Measurements from ENCODE around the gene NACA2. TPM values are rescaled to one million over a fixed set of nuclear protein-coding genes. Genes with fewer than 3 reads are reported as not detected.
"Not testable (repeated sequence)": the region's sequence is repeated elsewhere in the genome, so short reads cannot be mapped to it uniquely, and the experiment has no call there.

The NACA2 gene
- polyA plus RNA-seq, 1 donor (not counting 4 experiments of a cell fraction or from before 2014, with no cell fraction given), result 0.79 TPM

DNA sequence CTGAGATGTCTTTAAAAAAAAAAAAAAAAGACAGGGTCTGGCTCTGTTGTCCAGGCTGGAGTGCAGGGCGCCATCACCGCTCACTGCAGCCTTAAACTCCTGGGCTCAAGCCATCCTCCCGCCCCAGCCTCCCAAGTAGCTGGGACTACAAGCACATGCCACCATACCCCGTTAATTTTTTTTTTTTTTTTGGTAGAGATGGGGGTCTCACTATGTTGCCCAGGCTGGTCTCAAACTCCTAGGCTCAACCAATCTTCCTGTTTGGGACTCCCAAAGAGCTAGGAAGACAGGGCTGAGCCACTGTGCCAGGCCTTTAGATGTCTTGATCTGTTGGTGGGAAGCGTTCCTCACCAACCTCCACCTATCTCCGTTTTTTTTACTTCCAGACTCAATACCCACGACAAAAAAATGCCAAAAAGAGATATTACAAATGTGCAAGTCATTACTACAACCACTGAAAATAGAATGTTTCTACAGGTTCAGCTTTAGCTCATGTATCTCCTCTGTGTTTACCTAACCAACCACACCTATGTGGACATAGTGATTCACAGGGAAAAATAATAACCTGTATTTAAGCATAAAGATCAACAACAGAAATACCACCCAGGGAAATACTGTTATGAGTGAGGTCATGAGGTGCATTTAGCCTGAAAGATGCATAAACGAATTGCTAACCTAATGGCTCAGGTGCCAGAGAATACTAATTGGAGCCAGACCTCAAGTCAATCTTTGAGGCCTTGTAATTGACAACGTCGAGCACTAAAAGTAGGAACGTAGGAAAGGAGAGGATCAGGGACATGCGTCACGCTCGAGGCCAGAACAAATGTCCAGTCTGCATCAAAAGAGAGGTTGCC is 22.6 kb downstream of the NACA2 start:
- Histone ChIP-seq H3K4me2 (ENCODE audit: control insufficient read depth, extremely low read depth, insufficient read depth, low read depth, low read length) (no peak overlapping the region), H3K79me2 (ENCODE audit: control insufficient read depth, insufficient read depth, low read length) (no peaks in the 10 kb centered on the region), H3K36me3 (ENCODE audit: control insufficient read depth in 2 of 2, extremely low read depth in 1 of 2, insufficient read depth in 2 of 2, low read length in 2 of 2) (no peaks in the 10 kb centered on the region), H3K27me3 (ENCODE audit: control insufficient read depth, extremely low read depth, insufficient read depth, low read length) (no peaks in the 10 kb centered on the region), H3K27ac (ENCODE audit: control insufficient read depth, insufficient read depth, low read length) (no peak overlapping the region), H3K4me1 (ENCODE audit: control insufficient read depth, extremely low read depth, insufficient read depth, low read length) (no peaks in the 10 kb centered on the region), H3K9me3 (ENCODE audit: control insufficient read depth, low read depth, low read length) (no peaks in the 10 kb centered on the region), H3K9ac (ENCODE audit: control insufficient read depth, extremely low read depth, insufficient read depth, low read length) (no peak overlapping the region), H3K4me3 (ENCODE audit: control insufficient read depth in 2 of 3, extremely low read depth in 1 of 3, insufficient read depth in 2 of 3, low read depth in 1 of 3, low read length in 3 of 3) (no peak overlapping the region), H4K20me1 (ENCODE audit: control insufficient read depth, extremely low read depth, insufficient read depth, low read length) (no peaks in the 10 kb centered on the region), H3K9me1 (ENCODE audit: control insufficient read depth, extremely low read depth, insufficient read depth, low read length) (no peaks in the 10 kb centered on the region), H2AFZ (ENCODE audit: control insufficient read depth, low read length) (no peak overlapping the region)
- no peak for DNase-seq (ENCODE audit: low read depth, low spot score)
- dilution Hi-C loops (cut with MboI; ENCODE audit: extremely low pct_ligation_motif_present, low sequenced_read_pairs), result no loop called here
- no peak for TF ChIP-seq EZH2 (IDR thresholded peaks at IDR 0.05; ENCODE audit: low read length)
- TF ChIP-seq, protein P1, sequence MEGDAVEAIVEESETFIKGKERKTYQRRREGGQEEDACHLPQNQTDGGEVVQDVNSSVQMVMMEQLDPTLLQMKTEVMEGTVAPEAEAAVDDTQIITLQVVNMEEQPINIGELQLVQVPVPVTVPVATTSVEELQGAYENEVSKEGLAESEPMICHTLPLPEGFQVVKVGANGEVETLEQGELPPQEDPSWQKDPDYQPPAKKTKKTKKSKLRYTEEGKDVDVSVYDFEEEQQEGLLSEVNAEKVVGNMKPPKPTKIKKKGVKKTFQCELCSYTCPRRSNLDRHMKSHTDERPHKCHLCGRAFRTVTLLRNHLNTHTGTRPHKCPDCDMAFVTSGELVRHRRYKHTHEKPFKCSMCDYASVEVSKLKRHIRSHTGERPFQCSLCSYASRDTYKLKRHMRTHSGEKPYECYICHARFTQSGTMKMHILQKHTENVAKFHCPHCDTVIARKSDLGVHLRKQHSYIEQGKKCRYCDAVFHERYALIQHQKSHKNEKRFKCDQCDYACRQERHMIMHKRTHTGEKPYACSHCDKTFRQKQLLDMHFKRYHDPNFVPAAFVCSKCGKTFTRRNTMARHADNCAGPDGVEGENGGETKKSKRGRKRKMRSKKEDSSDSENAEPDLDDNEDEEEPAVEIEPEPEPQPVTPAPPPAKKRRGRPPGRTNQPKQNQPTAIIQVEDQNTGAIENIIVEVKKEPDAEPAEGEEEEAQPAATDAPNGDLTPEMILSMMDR (optimal IDR thresholded peaks at IDR 0.05 in 1 of 3, IDR thresholded peaks at IDR 0.05 in 1 of 3, conservative IDR thresholded peaks at IDR 0.05 in 1 of 3; ENCODE audit: extremely low read depth in 1 of 3, insufficient read depth in 2 of 3, low read length in 3 of 3), result no peak
- FAIRE-seq, result no peak

DNA sequence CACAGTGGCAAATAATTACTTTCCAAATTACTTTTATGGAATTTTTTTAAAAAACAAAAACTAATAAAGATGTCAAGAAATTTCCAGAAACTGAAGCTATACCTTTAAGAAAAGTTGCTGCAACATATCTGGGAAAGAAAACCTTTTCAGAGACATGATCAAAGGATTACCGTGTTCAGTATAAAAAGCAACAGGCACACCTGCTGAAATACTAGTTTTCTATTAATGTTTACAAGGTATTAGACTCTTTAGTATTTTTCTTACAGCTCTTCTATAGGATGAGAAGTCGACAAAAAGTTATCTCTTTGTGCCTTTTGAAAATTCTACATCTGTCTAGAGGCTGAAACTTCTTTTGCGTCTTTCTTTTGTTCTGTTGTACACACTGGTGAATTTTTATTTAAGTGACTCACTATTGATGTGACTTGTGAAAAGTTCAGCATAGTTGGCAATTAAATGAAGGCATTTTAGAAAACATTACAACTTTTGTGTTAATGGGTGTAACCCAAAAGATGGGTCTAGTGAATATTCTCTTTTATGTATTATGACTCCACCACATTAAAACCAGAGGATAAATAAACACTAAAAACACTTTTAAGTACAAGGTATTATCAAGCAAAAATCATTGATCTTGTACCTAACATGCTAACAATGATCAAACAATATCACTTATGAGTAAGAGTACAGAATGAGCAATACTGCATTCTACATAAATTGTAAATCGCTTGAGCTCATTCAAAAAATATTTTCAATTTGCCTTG is 23.8 kb downstream of the NACA2 start:
- Histone ChIP-seq H3K9me3 (ENCODE audit: control insufficient read depth, low read depth, low read length) (no peaks in the 10 kb centered on the region), H3K4me3 (ENCODE audit: control insufficient read depth in 2 of 3, extremely low read depth in 1 of 3, insufficient read depth in 2 of 3, low read depth in 1 of 3, low read length in 3 of 3) (no peak overlapping the region), H3K4me1 (ENCODE audit: control insufficient read depth, extremely low read depth, insufficient read depth, low read length) (no peaks in the 10 kb centered on the region), H3K9ac (ENCODE audit: control insufficient read depth, extremely low read depth, insufficient read depth, low read length) (no peak overlapping the region), H3K79me2 (ENCODE audit: control insufficient read depth, insufficient read depth, low read length) (no peaks in the 10 kb centered on the region), H3K4me2 (ENCODE audit: control insufficient read depth, extremely low read depth, insufficient read depth, low read depth, low read length) (no peak overlapping the region), H2AFZ (ENCODE audit: control insufficient read depth, low read length) (no peak overlapping the region), H4K20me1 (ENCODE audit: control insufficient read depth, extremely low read depth, insufficient read depth, low read length) (no peaks in the 10 kb centered on the region), H3K27ac (ENCODE audit: control insufficient read depth, insufficient read depth, low read length) (no peak overlapping the region), H3K36me3 (ENCODE audit: control insufficient read depth in 2 of 2, extremely low read depth in 1 of 2, insufficient read depth in 2 of 2, low read length in 2 of 2) (no peaks in the 10 kb centered on the region), H3K27me3 (ENCODE audit: control insufficient read depth, extremely low read depth, insufficient read depth, low read length) (no peaks in the 10 kb centered on the region), H3K9me1 (ENCODE audit: control insufficient read depth, extremely low read depth, insufficient read depth, low read length) (no peaks in the 10 kb centered on the region)
- dilution Hi-C loops (cut with MboI; ENCODE audit: extremely low pct_ligation_motif_present, low sequenced_read_pairs), result no loop called here
- no peak for TF ChIP-seq EZH2 (IDR thresholded peaks at IDR 0.05; ENCODE audit: low read length)
- TF ChIP-seq, protein P1 (optimal IDR thresholded peaks at IDR 0.05 in 1 of 3, IDR thresholded peaks at IDR 0.05 in 1 of 3, conservative IDR thresholded peaks at IDR 0.05 in 1 of 3; ENCODE audit: extremely low read depth in 1 of 3, insufficient read depth in 2 of 3, low read length in 3 of 3), result no peak
- FAIRE-seq (no peak), DNase-seq (ENCODE audit: low read depth, low spot score) (no peak)

DNA sequence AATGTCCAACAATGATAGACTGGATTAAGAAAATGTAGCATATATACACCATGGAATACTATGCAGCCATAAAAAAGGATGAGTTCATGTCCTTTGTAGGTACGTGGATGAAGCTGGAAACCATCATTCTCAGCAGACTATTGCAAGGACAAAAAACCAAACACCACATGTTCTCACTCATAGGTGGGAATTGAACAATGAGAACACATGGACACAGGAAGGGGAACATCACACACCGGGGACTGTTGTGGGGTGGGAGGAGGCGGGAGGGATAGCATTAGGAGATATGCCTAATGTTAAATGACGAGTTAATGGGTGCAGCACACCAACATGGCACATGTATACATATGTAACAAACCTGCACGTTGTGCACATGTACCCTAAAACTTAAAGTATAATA is 24.6 kb downstream of the NACA2 start:
- dilution Hi-C loops (cut with MboI; ENCODE audit: extremely low pct_ligation_motif_present, low sequenced_read_pairs); H3K9me3 ChIP-seq (ENCODE audit: control insufficient read depth, low read depth, low read length); H3K4me3 ChIP-seq (ENCODE audit: control insufficient read depth in 2 of 3, extremely low read depth in 1 of 3, insufficient read depth in 2 of 3, low read depth in 1 of 3, low read length in 3 of 3); FAIRE-seq; H3K4me2 ChIP-seq (ENCODE audit: control insufficient read depth, extremely low read depth, insufficient read depth, low read depth, low read length); H3K27me3 ChIP-seq (ENCODE audit: control insufficient read depth, extremely low read depth, insufficient read depth, low read length); H4K20me1 ChIP-seq (ENCODE audit: control insufficient read depth, extremely low read depth, insufficient read depth, low read length); DNase-seq (ENCODE audit: low read depth, low spot score); H3K9ac ChIP-seq (ENCODE audit: control insufficient read depth, extremely low read depth, insufficient read depth, low read length); H3K36me3 ChIP-seq (ENCODE audit: control insufficient read depth in 2 of 2, extremely low read depth in 1 of 2, insufficient read depth in 2 of 2, low read length in 2 of 2); H2AFZ ChIP-seq (ENCODE audit: control insufficient read depth, low read length); H3K27ac ChIP-seq (ENCODE audit: control insufficient read depth, insufficient read depth, low read length); H3K4me1 ChIP-seq (ENCODE audit: control insufficient read depth, extremely low read depth, insufficient read depth, low read length); H3K9me1 ChIP-seq (ENCODE audit: control insufficient read depth, extremely low read depth, insufficient read depth, low read length); H3K79me2 ChIP-seq (ENCODE audit: control insufficient read depth, insufficient read depth, low read length): not testable (repeated sequence)

All from keratinocyte (primary cell).